HG03457 (cell line): ENCODE measurements around the gene PRKAG2.

Source experiments
- ATAC-seq: cut with Tn5 transposase; IDR thresholded peaks from one replicate; pipeline ENCODE4 v1.9.1; 2021; ENCODE audit warnings: moderate number of reproducible peaks; ENCODE audit not compliant: unreplicated experiment

Gene PRKAG2

GRCh38 chr7:151700586-151701165 is 176.2 kb downstream of the PRKAG2 start:
- ATAC-seq, result no peak

GRCh38 chr7:151699928-151700319 is 177.0 kb downstream of the PRKAG2 start:
- no peak for ATAC-seq

DNA sequence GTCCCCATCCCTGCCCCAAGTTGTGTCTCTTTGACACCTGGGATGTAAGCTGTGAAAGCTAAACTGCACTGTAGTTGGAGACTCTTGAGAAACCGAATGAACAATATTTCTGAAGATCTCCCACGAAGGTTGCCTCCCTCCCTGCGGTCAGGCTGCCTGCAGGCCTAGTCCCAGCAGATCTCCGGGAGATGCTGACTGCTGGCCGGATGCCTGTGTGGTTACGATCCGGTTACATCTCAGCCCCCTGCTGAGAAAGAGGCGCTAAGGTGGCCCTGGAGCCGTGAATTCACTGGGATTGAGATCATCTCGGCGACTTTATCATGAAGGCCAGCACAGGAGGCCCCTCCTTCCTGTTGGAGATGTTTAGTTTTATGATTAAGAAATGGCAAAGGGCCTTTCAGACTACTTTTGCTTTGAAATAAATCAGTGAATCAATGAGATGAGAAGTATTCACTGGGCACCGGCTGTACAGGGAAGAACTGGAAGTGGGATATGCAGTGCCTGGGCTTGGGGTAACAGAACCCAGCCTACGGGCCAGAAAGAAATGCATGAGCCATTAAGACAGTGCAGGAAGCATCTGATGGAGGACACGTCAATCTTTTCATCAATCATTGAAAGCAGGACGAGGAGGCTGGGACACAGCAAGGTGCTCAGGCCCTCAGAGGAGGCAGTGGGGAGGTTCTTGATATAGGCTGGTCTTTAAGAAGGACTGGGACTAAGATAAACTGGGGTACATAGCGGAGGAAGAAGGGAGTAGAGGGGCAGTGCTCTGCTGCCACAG is 177.6 kb downstream of the PRKAG2 start:
- no peak for ATAC-seq

GRCh38 chr7:151697942-151698341 is 179.0 kb downstream of the PRKAG2 start:
- no peak for ATAC-seq

DNA sequence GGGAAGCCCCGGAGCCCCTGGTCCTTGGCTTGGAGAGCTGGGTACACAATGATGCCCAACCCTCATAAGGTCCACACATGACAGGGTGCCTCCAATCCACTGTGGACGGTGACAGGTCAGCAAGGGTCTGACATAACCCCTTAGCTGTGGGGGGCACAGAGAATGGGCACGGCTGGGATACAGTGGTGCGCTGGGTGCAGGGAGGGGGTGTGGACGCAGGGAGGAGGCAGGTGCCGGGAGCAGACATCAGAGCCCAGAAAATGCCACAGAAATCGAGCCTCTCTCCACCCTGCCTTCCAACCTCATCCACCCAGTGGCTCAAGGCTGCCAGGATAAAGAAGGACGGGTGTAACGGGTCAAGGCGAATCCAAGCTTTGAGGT is 179.4 kb downstream of the PRKAG2 start:
- ATAC-seq, result no peak

DNA sequence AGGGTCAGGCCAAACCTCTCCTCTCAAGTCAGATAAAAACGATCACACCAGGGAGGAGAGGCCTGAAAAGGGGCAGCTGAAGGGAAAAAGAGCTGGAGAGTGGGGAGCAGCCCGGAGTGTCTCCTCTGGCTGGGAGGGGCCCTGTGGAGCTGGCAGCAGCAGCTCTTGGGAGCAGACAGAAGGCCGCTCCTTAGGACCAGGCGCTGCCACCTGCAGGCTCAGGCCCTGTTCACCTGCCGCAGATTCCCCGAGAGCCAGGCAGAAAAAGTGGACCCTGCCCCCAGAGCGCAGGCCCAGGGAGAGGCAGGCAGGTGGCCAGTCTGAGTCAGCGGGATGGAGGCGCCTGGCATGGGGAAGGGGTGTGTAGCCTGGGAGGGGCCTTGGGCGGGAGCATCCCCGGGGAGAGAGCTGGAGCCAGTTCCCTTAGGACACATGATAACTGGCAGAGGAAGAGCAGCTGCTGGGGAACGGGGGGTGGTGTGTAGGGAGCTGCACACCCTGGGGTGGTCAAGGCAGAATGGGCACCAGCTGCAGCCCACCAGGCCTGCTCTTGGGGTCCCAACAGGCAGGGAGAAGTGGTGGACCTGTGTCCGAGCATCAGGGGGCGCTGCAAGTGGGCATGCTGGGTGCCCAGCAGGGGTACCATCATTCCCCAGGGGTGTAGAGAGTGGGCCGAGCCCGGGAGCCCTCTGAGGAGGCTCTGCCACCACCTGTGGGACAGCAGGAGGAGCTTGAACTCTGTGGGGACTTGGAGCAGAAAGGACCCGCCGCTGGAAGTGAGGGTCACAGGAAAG is 180.0 kb downstream of the PRKAG2 start:
- ATAC-seq, result no peak

DNA sequence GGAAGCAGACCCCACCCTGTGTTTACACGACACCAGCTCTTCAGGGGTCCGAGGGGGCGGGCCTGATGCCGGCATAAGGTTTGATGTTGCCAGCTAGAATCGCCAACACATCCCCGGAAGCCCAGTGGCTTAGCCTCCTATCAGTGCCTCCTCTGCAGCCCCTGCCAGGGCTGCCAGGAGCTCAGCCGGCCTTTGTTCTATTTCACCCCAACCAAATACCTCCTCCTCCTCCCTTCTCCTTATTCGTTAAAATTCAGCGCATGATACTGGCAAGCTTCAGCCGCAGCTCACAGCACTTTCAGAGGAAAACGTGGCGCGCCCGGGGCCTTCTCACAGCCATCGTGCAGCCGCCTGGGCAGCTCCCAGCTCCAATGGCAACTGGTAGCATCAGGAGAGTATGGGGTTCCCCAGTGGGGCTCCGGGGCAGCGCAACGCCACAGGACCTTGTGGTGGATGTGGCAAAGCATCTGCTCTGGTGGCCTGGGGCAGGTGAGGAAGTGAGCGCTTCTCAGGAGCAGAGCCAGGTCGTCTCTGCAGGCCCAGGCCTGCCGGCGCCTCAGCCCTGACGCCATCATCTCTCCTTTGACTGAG is 180.9 kb downstream of the PRKAG2 start:
- ATAC-seq, result no peak

DNA sequence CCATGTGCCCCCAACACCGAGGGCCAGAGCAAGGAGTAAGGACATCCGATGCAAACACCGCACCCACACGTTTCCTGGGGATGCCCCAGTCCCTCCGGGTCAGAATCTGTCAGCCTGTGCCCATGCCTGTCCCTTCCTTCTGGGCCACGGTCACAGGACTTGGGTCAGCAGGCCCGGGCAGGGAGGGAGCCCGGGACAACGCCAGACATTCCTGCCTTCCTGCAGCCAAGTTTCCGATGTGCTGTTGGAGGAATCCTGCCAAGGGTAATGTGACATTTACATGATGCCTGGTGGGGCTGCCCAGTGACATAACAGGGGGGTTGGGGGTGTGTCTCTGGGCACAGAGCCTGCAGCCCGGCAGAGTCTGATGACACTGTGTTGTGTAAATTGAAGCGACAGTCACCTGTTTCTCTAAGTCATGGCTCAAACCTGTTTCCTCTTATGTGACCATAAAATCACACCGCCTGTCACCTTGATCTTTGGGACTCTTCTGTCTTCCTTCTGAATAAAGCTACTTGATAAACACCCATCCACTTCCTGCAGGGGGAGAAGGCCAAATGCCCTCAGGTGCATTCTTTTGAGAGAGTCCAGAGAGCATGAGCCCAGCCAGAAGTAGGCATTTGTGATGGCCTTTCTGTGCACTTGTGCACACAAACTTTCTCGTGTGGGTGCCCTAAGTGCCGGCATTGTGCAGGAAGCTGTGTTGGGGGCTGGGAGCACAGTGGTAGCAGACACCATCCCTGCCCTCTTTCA is 181.9 kb downstream of the PRKAG2 start:
- ATAC-seq, result no peak

GRCh38 chr7:151694441-151694827 is 182.5 kb downstream of the PRKAG2 start:
- ATAC-seq, result no peak

GRCh38 chr7:151693140-151693539 is 183.8 kb downstream of the PRKAG2 start:
- no peak for ATAC-seq

DNA sequence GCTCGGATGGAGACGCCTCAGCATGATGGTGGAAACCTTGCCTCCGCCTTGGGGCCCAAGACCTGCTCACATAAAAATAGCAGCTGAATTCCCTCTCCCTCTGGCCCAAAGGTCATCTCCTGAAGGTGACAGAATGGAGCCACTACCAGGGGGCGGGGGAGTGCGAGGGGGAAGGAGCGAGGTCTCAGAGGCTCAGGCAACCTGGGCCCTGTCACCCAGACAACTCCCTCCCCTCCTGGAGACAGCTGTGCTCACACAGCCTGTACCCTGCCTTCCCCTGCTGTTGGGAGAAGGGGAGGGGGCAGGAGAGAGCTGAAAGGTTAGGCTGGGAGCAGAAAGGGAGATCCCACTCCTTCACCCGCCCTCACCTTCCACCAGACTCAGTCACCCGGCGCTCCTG is 184.2 kb downstream of the PRKAG2 start:
- no peak for ATAC-seq

DNA sequence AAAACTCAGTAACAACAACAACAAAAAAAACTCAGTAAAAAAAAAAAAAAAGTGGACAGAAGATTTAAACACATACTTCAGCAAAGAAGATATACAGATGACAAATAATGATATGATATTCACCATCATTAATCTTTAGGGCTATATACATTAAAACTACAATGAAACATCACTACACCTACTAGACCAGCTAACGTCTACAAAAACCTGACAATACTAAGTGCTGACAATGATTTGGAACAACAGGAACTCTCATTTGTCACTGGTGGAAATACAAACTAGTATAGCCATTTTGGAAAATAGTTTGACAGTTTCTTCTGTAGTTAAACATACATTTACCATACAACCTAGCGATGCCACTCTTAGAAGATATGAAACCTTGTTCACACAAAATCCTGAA is 185.5 kb downstream of the PRKAG2 start:
- no peak for ATAC-seq

DNA sequence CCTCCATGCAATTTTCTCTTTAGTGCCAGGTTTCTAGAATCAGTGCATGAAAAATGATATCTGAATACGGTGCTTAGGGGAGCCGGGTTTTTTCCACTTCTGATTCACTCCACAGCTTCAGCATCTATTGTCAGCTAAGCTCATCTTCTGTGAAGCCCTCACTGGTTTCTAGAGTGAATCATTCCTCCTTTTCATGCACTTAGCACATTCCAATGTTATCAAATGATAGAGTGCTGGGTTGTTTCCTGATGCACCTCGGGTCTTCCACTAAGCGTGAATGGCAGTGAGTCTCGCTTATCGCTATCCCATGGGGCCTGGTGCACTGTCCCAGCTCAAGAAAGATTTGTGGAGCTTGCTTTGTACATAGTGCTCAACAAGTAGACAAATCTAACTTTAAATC is 186.3 kb downstream of the PRKAG2 start:
- no peak for ATAC-seq

DNA sequence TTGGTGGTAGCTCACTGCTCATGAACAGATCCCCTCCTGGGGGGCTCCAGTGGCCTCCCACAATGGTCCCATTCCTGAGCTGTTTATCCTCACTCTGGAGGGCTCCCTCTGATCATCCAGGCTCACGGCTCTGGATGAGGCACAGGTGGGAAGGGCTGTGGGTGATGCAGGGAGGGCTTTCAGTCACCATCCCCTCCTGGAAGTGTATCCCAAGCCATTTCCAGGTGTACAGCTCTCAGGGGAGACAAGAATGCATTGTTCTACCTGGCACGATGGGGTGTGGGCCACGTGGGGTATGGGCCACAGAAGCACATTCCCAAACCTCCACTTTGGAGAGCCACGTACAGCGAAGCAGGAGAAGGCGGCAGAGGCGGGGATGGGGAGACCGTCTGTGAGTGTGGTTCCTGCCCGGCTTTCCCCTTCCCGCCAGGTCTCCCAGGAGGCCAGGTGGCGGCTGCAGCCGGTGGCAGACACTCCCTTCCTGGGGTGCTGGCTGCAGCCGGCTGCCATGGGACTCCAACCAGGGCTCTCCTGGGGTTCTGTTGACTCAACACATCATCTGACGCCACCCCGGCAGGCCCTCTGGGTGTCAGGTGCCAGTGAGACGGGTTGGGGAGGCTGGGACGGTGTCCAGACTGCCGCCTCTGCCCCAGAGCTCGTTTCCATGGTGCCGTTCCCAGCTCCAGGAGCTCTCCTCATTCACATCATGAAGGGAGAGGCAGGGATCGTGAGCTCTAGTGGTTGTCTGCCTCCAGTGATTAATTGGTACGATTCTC is 187.5 kb downstream of the PRKAG2 start:
- no peak for ATAC-seq

GRCh38 chr7:151688236-151688780 is 188.6 kb downstream of the PRKAG2 start:
- no peak for ATAC-seq

GRCh38 chr7:151687523-151688235 is 189.2 kb downstream of the PRKAG2 start:
- ATAC-seq, result no peak

GRCh38 chr7:151686826-151687225 is 190.1 kb downstream of the PRKAG2 start:
- no peak for ATAC-seq

DNA sequence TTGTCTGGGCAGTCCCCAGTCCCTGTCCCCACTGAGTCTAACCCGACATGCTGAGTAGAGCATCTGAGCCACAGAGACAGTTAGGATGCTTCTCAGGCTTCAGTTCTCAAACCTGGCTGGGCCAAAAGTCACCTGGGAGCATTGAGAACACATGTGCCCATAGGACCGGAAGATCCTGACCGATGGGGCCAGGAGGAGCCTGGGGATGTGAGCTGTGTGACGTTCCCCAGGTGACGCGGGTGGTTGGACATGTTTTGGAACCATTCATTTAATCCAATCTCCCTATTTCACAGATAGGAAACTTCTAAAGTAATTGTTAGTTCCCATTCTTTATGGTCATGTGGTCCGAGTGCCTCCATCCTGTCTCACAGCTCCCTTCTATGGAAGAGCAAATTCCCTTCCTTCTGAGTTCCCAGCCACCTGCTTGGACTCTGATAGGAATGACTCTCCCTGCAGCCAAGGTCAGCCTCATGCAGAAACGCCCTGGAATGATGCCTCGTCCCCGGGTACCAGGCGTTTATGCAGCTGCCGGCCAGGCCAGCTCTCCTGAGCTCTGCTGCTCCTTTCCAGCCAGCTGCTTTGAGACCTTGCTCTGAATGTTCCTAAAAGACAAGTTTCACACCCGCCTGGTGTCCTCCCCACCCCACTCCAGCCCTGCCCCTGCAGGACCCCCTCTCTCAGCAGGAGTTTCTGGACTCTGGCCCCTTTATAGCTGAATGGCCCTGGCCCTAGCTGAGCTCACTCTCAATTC is 190.7 kb downstream of the PRKAG2 start:
- ATAC-seq, result no peak
